Ishikawa (cell line): ENCODE measurements around the gene LRIG2.

Experiments
- CEBPB ChIP-seq: IDR thresholded peaks from 2 replicates; pipeline ENCODE4 v1.6.1; 2012
- CREB1 ChIP-seq: IDR thresholded peaks from 2 replicates; pipeline ENCODE4 v1.6.1; 2012; ENCODE audit warnings: low read depth
- EGR1 ChIP-seq: IDR thresholded peaks from 2 replicates; pipeline ENCODE4 v1.6.1; 2012
- EP300 ChIP-seq: IDR thresholded peaks from 2 replicates; pipeline ENCODE4 v1.6.1; 2012; ENCODE audit warnings: borderline replicate concordance
- FOXM1 ChIP-seq: IDR thresholded peaks from 2 replicates; pipeline ENCODE4 v1.6.1; 2012; ENCODE audit warnings: low read depth, borderline replicate concordance
- MAX ChIP-seq: IDR thresholded peaks from 2 replicates; pipeline ENCODE4 v1.6.1; 2012
- NFIC ChIP-seq: IDR thresholded peaks from 2 replicates; pipeline ENCODE4 v1.6.1; 2012
- RAD21 ChIP-seq: IDR thresholded peaks from 2 replicates; pipeline ENCODE4 v1.6.1; 2012; ENCODE audit warnings: low read depth
- REST ChIP-seq: IDR thresholded peaks from 2 replicates; pipeline ENCODE4 v1.6.1; 2012; ENCODE audit warnings: low read depth, mild to moderate bottlenecking
- TAF1 ChIP-seq: IDR thresholded peaks from 2 replicates; pipeline ENCODE4 v1.6.1; 2012; ENCODE audit warnings: low read depth, mild to moderate bottlenecking
- TCF12 ChIP-seq: IDR thresholded peaks from 2 replicates; pipeline ENCODE4 v1.6.1; 2012; ENCODE audit warnings: low read depth
- TEAD4 ChIP-seq: IDR thresholded peaks from 2 replicates; pipeline ENCODE4 v1.6.1; 2012
- USF1 ChIP-seq: IDR thresholded peaks from 2 replicates; pipeline ENCODE4 v1.6.1; 2012
- YY1 ChIP-seq: IDR thresholded peaks from 2 replicates; pipeline ENCODE4 v1.6.1; 2012; ENCODE audit warnings: low read depth
- ZBTB7A ChIP-seq: IDR thresholded peaks from 2 replicates; pipeline ENCODE4 v1.6.1; 2012; ENCODE audit warnings: low read depth

LRIG2 gene

GRCh38 chr1:113031171-113031933 is 41.6 kb upstream of the LRIG2 start:
- TF ChIP-seq CEBPB (no peak), NFIC (no peak), RAD21 (no peak), EP300 (no peak), MAX (no peak), EGR1 (no peak), TAF1 (no peak), TCF12 (no peak), CREB1 (no peak), ZBTB7A (no peak), USF1 (no peak), FOXM1 (no peak), REST (no peak), YY1 (no peak)

GRCh38 chr1:113035086-113035485 is 37.9 kb upstream of the LRIG2 start:
- no peak for TF ChIP-seq CEBPB

GRCh38 chr1:113036639-113037321 is 36.2 kb upstream of the LRIG2 start:
- TF ChIP-seq FOXM1 (no peak), ZBTB7A (no peak), USF1 (no peak), RAD21 (no peak), TAF1 (no peak), TEAD4 (no peak), CREB1 (no peak), MAX (no peak), EGR1 (no peak), TCF12 (no peak), YY1 (no peak), EP300 (no peak), CEBPB (no peak), REST (no peak), NFIC (no peak)

- TF ChIP-seq MAX: no peak
- TF ChIP-seq CEBPB: no peak
- no peak for TF ChIP-seq TCF12
- no peak for TF ChIP-seq REST
- TF ChIP-seq ZBTB7A: no peak
- TF ChIP-seq FOXM1: no peak
- TF ChIP-seq TAF1: no peak
- no peak for TF ChIP-seq CREB1
- no peak for TF ChIP-seq USF1
- no peak for TF ChIP-seq YY1
- no peak for TF ChIP-seq TEAD4
- TF ChIP-seq EP300: no peak
- no peak for TF ChIP-seq EGR1
- TF ChIP-seq NFIC: no peak
- TF ChIP-seq RAD21: no peak
These were observed 33.0 kb upstream of the LRIG2 start for GRCh38 chr1:113040041-113040440.
